ENCODE measurements around the gene PSTPIP2.

DNA sequence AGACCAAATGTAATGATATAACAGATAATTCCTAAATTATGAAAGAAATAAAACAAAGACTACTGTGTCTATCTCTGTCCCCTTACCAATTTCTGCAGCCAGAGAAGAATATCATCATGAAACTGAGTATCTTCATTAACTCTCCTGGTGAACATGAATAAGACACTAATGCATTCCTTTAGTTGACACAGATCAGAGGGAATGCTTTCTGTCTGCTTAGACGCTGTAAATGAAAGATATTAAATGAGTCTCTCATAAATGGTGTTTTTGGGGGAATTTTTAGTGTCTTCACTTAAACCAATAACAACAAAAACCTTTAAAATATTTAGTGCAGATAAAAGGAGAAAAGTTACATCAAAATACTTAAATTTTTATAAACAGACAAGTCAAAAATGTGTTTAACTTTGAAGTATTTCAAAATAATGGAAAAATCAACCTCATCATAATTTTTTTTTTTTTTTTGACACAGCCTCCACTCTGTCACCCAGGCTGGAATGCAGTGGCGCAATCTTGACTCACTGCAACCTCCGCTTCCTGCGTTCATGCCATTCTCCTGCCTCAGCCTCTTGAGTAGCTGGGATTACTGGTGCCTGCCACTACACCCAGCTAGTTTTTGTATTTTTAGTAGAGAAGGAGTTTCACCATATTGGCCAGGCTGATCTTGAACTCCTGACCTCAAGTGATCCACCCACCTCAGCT is 120.9 kb downstream of the PSTPIP2 start:
- TF ChIP-seq CTCF (IDR thresholded peaks at IDR 0.05; ENCODE audit: low read depth, low read length, poor library complexity, severe bottlenecking) (no peak), EZH2phosphoT487 (IDR thresholded peaks at IDR 0.05; ENCODE audit: borderline replicate concordance, low read length) (no peak)
